GM18870 (cell line): ENCODE results near the gene ZNF286A.
"Not testable (repeated sequence)": the region's sequence is repeated elsewhere in the genome, so short reads cannot be mapped to it uniquely, and the experiment has no call there.

Experiments
- ATAC-seq: cut with Tn5 transposase; IDR thresholded peaks from one replicate; pipeline ENCODE4 v1.9.1; 2021; ENCODE audit warnings: moderate library complexity; ENCODE audit not compliant: unreplicated experiment

ZNF286A gene

DNA sequence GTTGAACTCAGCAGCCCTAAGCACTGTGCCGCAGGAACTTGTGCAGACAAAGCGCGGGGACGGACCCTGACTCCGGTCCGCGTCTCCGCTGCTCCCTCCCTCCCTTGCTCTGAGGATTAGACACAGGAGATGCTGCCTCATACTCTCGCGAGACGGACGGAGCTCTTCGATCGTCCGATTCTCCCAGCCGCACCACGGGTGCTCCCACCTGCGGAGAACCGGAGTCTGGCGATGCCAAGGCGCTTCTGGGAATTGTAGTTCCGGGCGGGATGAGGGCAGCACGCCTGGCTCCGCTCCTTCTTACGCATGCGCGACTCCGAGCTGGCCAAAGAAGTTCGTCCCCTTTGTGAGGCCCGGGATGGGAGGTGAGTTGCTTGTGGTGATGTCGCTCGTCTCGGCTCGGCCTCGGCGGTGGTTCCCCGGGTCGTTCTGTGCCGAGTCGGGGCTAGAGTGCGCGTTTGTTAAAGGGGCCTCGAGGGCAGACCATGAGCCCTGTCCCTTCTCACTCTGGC, at the start of gene ZNF286A:
Gene ZNF286A (plus strand): TSS at position 340 of the 512 bp plus-strand sequence. CDS start 578 bp downstream, outside the sequence.
- peak; percentile 99 for ATAC-seq

DNA sequence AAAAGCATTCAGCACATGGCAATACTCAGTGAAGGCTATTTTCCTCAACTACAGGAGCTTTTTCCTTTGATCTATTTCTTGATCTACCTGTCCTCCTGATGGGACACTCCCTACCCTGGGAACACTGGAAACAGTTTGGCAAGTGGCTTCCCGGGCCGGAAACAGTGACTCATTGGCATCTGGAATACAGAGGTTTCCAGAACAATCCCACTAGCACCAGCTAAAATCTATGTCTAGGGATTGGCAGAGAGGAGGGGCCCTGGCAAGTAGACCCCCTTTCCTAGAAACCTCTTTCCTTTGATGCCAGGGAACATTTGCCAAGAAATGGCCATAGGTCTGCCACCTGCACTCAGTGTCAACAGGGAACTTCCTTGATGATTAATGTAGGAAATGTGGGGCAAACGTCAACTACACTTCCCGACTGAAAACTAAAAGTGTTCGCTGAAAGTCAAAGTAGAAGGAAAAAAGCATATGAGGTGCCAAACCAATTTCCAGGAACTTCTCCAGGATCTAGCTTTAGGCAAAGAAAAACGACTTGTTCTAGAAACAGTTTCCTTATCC, 49.6 kb upstream of the ZNF286A start:
- ATAC-seq = no peak

DNA sequence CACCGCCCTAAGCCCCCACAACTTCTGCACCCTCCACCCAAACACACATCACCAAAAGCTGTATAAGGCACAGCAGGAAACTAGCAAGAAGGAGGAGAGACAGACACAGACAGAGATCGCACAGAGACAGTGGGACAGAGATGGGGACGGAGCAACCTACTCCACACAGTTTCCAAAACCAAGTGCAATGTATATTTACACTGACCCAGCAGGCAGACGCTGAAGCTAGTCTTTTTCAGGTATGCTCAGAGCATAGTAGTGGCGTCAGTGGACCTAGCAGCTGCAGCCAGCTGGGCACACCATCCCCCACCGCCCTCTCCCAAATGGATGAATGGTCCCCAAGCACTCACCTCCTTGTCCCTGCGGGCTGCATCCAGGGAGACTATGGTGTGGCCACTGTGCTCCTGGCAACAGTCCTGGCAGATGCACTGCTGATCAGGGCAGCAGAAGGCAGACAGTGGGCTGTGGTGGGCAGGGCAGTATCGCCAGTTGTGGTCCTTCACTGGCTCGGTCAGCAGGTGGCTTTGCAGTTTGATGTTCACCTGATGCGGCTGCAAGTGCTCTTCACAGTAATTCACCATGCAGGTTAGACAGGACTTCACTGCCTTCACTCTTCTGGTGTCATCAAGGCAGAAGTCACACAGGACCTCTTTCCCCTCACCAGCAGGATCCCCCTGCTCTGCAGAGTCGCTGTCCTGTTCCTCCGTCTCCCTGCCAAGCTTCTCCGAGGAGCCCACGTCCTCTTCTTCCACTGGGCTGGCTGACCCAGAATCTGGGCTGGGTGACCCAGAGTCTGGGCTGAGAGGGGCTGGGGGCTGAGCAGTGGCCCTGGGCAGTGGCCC, 48.6 kb upstream of the ZNF286A start:
- ATAC-seq = no peak

DNA sequence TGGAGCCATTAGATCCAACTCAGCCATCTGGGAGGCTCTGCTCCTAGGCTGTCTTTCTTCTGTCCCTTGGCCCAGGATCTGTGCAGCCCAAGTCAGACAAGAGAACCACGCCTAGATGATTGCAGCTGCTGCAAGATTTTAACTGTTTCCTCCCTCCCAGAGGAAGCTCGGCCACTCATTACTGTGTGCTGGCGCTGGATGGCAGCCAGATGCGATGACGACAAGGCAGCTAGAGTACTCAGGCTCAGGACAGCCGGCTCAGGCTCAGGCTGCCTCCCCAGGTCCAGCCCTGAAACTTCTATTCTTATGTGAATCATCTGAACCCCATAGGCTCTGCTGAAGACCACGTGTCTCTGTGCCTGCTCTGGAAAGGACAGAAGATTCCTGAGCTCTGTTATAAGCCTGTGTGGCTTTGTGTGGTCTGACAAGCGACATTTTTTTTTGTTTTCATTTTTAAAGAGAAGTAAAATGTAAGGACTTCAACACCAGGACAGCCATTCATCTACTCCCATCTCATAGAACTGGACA, 47.9 kb upstream of the ZNF286A start:
- ATAC-seq = peak; percentile 78

DNA sequence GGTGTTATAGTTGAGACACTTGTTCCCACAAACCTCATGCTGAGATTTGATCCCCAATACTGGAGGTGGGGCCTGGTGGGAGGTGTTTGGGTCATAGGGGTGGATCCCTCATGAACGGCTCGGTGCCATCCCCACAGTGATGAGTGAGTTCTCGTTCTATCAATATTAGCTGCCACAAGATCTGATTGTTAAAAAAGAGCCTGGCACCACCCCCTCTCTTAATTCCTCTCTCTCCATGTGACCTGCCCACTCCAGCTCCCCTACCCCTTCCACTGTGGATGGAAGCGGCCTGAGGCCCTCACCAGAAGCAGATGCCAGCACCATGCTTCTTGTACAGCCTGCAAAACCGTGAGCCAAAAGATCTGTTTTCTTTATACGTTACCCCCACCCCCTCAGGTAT, 46.6 kb upstream of the ZNF286A start:
- no peak for ATAC-seq

- not testable (repeated sequence) for ATAC-seq
Measured at GRCh38 chr17:15654401-15654800, 45.2 kb upstream of the ZNF286A start.

DNA sequence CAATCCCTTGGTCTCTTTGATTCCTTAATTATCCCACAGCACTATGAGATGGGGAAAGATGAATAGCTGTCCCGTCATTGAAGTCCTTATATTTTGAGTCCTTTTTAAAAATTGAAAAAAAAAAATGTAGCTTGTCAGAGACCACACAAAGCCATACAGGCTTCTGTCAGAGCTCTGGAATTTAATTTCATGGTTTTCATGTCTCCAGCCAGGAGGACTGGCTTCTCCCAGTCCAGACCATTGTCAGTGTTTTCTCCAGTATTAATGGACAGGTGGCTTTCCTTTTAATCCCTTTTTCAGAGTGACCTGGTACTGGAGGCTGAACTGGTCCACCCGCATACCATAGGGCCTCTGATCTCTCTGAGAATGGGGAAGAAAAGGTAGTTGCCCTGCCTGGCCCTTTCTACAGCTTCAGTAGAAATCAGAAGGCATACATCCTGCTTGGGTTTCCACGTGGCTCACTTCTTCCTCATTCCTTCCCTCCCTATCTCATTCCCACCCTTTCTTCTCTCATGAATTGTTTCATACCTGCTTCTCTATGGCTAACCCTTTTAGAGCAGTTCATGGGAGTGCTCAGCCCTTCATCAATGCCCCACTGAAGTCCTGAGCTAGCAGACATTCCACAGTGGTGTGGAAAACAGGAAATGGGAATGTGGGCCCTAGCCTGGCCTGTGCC, 44.5 kb upstream of the ZNF286A start:
- no peak for ATAC-seq

- ATAC-seq = no peak
Measured at GRCh38 chr17:15657868-15658267, 41.7 kb upstream of the ZNF286A start.

DNA sequence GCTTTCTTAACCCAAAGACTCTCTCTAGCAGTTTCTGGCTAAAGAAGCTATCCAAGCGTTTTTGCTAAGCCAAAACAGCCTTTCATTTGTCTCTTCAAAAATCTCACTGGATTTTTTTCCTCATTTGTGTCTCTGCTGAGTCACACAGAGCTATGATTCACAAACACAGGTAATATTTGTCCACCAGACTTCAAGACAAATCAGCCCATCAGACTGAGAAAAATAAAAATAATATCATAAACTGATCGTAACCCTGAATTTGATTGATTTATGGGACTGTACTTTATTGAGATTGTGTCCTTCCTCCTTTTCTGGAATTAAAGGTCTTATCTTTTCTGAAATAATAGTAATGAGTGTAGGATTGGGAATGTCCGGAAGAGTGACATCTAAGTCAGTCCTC, 41.3 kb upstream of the ZNF286A start:
- ATAC-seq = no peak

- no peak for ATAC-seq
Measured at GRCh38 chr17:15659236-15659635, 40.3 kb upstream of the ZNF286A start.

DNA sequence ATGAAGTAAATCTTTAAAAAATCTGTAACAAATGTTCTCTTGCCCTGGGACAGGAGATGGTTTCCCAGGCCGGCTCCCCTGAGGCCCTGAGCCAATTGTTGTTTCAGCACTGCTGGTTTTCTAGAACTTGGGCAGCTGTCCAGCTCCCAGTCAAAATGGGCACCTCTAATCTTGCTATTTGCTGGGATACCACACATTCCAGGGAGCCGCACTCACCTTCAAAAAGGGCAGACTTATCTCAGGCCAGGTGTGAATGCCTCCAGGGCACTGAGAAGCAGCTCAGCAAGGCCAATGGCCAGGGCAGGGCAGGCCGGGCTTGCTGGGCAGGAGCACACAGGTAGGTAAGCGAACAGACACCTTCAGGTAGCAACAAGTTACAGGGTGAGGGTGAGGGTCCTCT, 39.9 kb upstream of the ZNF286A start:
- no peak for ATAC-seq

GRCh38 chr17:15660077-15660476, 39.5 kb upstream of the ZNF286A start:
- no peak for ATAC-seq

- no peak for ATAC-seq
Measured at GRCh38 chr17:15662681-15663080, 36.9 kb upstream of the ZNF286A start.

DNA sequence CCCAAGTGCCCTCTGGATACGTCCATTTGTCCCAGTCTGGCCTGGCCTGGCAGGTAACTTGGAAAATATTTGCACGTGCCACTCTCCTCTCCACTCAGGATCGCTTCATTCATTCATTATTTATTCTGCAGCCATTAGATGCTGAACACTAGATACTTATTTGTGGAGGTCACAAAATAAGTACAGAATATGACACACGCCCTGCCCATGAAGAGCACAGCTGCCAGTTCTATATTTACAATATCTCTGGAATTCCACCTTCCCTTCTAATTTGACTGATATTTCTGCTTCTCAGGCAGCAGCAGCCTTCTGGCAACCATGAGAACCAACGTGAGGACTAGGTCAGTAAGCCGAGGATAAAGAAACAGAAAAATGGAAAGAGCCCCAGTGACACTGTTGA, 36.4 kb upstream of the ZNF286A start:
- ATAC-seq = no peak

GRCh38 chr17:15663691-15664090, 35.9 kb upstream of the ZNF286A start:
- no peak for ATAC-seq

DNA sequence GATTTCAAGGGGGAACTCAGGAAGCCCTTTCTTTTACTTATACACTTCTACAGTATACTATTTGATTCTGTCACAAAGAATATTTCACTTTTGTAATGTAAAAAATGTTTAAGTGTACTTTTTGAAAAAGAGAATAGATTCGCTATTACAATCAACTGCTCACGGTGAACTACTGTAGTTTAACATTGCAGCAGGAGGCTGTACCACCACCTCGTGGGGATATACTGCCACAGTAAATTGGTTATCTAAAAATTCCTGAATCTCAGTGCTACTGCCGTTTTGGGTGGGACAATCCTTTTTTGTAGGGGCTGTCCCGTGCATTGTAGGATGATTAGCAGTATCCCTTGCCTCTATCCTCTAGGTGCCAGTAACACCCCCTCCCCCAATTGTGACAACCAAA, 30.0 kb upstream of the ZNF286A start:
- ATAC-seq = not testable (repeated sequence)

DNA sequence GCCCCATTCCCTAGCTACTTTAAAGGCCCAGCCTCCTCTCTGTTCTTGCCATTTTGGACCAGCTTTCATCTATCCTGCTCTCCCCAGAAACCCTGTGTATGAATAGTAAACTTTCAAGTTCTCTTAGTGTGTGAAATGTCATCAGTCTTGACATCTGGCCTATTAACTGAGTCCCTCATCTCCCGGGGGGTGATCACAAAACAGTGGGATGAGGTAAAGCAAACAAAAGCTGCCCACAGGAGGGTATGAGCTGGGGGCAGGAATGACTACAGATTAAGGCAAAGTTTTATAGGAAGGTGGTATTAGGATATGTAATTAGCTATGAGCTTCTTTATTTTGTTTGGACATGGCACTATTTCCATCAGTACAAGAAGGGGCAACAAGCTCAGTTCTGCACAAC, 24.9 kb upstream of the ZNF286A start:
- ATAC-seq = not testable (repeated sequence)

DNA sequence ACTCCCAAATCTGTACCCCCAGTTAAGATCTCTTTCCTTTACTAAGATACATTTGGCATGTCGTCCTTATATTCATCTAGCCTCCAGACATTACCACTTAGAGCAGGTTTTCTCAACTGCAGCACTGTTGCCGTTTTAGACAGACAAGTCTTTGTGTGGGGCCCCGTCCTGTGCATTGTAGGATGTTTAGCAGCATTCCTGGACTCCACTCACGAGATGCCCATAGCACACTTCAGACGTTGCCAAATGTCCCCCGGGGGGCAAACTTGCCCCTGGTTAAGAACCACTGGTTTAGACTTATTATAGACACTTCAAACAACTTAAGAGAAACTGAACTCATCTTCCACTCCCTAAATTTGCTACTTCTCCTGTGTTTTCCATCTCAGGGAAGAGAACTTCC, 23.6 kb upstream of the ZNF286A start:
- ATAC-seq = not testable (repeated sequence)

DNA sequence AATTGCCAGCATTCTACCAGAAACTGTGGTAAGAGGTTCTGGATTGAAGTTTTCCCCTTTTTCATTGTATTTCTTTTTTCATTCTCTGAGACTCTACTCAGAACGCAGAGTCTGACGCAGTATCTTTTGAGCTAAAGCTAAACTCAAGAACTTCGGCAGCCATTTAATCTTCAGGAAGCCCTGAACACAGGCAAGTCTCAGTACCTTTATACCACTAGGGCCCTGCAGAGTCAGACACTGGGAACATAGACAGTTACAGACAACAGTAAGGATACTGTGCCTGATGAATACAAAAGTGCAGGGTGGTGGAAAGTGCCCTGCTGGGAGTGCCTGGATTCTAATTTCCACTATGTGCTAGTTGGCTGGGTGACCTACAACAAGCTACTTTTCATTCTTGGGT, 16.4 kb upstream of the ZNF286A start:
- not testable (repeated sequence) for ATAC-seq

- ATAC-seq = peak; percentile 86
Measured at GRCh38 chr17:15683824-15684478, 15.6 kb upstream of the ZNF286A start, which contains the start of gene TRIM16. TRIM16 (minus strand) TSS chr17:15684311; CDS start chr17:15651609, 32,702 bp downstream.

GRCh38 chr17:15687494-15687893, 12.1 kb upstream of the ZNF286A start:
- not testable (repeated sequence) for ATAC-seq
